CD4-positive, alpha-beta T cell treated with Interleukin-17A for 4 hours (primary cell): ENCODE data around the gene MYBPC2.
A peak's percentile ranks its signal among the peaks of the same experiment; 100 is the strongest.

Source experiments
- DNase-seq: peaks from one replicate; pipeline ENCODE4 v3.0.0-alpha.2; 2020; ENCODE audit warnings: mixed read lengths

The MYBPC2 gene

DNA sequence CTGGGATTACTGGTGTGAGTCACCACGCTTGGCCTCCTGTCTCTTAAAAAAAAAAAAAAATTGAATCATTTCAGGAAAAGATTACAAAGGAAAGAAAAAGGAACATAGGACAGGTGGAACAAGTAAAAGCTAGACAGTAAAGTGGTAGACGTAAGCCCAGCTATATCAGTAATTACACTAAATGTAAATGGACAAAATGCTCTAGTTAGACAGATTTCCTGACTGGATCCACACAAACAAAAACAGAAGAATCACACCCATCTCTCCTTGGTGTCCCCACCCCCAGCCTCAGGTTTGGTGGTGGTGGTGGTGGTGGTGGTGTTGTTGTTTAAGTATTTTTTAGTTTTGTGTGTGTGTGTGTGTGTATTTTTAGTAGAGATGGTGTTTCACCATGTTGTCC is 20.3 kb upstream of the MYBPC2 start:
- DNase-seq: no peak

- DNase-seq: no peak
Measured at GRCh38 chr19:50413096-50413495, 19.6 kb upstream of the MYBPC2 start.

DNA sequence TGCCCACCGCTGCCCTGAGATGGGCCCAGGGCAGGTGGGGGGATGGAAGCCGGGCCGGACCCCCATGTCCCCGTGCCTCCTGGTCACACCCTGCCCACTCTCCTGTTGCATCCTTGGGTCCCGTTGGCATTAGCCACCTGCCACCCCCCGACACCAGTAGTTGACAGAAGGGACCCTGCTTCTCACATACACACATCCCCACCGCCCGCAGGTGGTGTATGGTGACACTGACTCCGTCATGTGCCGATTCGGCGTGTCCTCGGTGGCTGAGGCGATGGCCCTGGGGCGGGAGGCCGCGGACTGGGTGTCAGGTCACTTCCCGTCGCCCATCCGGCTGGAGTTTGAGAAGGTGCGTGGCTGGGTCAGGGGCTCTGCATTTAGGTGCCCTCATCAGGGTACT is 19.2 kb upstream of the MYBPC2 start:
- DNase-seq: no peak

DNA sequence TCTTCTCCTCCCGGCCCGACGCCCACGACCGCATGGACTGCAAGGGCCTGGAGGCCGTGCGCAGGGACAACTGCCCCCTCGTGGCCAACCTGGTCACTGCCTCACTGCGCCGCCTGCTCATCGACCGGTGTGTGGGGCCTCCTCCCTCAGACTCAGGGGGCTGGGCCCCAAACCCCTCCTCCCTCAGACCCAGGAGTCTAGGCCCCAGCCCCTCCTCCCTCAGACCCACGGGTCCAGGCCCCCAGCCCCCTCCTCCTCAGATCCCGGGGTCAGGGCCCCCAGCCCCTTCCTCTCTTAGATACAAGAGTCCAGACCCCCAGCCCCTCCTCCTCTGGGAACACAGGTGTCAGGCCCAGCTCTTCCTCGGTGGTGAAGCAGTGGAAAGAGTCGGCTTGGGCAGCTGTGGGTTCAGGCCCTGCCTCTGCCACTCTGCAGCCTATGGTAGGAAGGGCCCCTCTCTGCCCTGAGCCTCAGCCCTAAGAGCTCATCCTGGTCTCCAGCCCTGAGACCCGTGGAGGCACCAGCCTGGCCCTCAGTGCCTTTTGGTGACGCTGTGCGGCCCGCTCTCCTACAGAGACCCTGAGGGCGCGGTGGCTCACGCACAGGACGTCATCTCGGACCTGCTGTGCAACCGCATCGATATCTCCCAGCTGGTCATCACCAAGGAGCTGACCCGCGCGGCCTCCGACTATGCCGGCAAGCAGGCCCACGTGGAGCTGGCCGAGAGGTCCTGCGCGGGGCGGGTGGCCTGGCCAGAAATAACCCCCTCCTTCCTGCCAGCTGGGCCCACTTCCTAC is 17.6 kb upstream of the MYBPC2 start:
- DNase-seq: peak; percentile 82

- no peak for DNase-seq
Measured at GRCh38 chr19:50415661-50416033, 17.0 kb upstream of the MYBPC2 start.

- DNase-seq: no peak
Measured at GRCh38 chr19:50416034-50416977, 16.4 kb upstream of the MYBPC2 start.

DNA sequence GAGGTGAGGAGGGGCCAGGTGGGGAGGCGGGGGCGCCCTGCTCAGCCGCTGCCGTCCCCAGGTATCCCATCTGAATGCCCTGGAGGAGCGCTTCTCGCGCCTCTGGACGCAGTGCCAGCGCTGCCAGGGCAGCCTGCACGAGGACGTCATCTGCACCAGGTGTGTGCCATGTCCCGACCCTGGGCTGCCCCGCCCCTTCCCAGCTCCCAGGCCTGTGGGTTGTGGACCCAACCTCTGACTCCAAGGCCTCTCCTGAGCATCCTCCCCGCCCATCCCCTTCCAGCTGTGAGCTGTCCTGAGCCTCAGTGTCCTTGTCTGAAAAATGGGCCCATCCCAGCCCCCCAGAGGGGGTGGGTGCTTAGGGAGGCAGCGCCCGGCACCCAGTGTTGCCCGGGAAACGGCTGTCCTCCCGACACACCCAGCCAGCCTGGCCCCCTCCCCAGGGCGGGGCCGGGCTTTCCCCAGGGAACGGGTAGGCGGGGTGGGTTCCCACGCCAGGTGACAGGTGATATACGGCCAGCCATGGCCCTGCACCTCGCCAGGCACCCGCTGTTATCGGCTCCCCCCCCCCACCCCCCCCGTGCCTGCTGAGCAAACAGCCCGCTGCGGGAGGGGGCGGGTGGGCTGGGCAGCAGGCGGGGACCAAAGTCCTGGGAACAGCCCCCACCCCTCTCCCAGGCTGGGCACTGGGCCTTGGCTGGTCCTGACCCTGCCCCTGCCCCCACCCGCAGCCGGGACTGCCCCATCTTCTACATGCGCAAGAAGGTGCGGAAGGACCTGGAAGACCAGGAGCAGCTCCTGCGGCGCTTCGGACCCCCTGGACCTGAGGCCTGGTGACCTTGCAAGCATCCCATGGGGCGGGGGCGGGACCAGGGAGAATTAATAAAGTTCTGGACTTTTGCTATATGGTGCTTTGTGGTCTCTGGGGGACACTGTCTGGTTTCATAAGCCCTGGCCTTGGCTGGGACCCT is 15.3 kb upstream of the MYBPC2 start:
- no peak for DNase-seq

GRCh38 chr19:50418176-50419021 is 14.3 kb upstream of the MYBPC2 start, which contains the start of gene SPIB:
Gene SPIB, plus strand, starts transcription at chr19:50418938. Its CDS starts 25 bp downstream, at chr19:50418963.
- DNase-seq: no peak

- no peak for DNase-seq
Measured at GRCh38 chr19:50419022-50419579, 13.6 kb upstream of the MYBPC2 start.

DNA sequence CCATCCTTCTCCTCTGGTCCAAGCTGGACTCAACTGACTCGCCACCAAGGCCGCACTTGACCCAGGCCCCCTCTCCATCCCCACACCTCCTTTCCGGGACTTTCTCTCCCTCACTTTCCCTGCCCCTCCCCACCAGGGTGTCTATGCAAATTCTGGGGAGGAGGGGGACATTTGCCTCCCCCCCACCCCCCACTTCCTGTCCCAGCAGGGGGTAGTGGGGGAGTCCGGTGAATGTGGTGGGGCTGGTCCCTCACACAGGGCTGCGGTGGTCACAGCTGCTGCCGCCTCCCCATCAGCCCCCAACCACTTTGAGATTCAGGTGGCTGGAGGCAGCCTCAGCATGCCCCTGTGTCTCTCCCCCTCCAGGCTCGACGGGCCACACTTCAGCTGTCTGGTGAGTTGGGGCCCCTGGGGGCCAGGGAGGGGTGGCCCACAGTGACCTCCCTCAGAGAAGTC is 13.1 kb upstream of the MYBPC2 start:
- DNase-seq: no peak

DNA sequence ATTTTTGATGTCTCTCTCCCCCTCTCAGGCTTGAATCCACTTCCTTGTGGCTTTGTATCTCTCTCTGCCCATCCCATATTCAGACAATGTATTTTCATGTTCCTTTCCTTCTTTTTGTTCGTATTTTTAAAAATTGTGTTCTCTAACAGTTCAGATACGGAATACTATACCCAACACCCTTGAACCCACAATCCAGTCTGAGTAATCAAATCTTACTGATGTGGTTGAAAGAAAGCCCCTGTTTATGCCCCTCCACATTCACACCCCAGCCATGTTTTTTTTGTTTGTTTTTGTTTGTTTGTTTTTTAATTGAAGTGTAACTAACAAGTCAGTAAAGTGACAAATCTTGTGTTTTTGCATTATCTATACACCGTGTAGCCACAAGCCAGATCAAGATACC is 12.6 kb upstream of the MYBPC2 start:
- no peak for DNase-seq

GRCh38 chr19:50420808-50421207 is 11.9 kb upstream of the MYBPC2 start:
- DNase-seq: no peak

GRCh38 chr19:50422397-50423278 is 10.1 kb upstream of the MYBPC2 start:
- DNase-seq: no peak

- no peak for DNase-seq
Measured at GRCh38 chr19:50423279-50424113, 9.2 kb upstream of the MYBPC2 start.

DNA sequence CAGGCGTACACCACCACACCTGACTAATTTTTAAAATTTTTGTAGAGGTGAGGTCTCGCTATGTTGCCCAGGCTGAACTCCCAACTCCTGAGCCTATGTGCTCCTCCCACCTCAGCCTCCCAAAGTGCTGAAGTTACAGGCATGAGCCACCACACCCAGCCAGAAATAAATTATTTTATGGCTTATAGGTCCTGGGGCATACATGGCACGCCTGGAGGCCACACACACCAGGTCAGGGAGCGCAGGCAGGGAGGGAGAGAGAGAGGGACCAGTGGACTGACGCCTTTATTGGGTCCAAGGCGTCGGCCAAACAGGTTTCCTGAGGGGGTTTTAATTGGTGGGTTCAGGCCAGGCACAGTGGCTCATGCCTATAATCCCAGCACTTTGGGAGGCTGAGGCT is 7.1 kb upstream of the MYBPC2 start:
- no peak for DNase-seq

- DNase-seq: no peak
Measured at GRCh38 chr19:50427318-50427925, 5.3 kb upstream of the MYBPC2 start.

DNA sequence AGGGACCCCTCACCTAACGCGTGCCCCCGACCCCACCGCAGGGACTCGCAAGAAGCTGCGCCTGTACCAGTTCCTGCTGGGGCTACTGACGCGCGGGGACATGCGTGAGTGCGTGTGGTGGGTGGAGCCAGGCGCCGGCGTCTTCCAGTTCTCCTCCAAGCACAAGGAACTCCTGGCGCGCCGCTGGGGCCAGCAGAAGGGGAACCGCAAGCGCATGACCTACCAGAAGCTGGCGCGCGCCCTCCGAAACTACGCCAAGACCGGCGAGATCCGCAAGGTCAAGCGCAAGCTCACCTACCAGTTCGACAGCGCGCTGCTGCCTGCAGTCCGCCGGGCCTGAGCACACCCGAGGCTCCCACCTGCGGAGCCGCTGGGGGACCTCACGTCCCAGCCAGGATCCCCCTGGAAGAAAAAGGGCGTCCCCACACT is 4.7 kb upstream of the MYBPC2 start:
- peak; percentile 68 for DNase-seq

DNA sequence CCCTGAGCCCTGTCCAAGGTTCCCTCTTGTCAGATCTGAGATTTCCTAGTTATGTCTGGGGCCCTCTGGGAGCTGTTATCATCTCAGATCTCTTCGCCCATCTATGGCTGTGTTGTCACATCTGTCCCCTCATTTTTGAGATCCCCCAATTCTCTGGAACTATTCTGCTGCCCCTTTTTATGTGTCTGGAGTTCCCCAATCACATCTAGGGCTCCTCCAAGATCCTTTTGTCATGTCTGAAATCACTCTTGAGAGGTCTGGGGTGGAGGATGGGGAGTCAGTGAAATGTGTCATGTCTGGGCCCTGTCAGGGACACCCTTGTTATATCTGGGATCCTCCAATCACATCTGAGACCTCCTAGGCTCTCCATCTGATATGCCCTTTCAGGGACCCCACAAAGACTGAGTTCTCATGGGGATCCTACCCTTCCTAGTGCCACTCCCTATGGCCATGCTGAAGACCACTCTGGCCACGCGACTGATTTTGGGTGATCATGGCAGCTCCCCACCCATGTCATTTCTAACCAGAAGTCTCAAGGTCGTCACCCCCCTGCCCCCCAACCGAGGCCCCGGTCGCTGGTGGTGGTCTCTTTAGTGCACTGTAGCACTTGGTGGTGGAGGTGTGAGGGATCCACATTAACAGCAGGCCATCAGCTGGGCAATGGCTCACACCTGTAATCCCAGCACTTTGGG is 3.8 kb upstream of the MYBPC2 start:
- no peak for DNase-seq
